NCI-H82 (cell line): ENCODE measurements around the gene DOK3.
"Not testable (repeated sequence)": the region's sequence is repeated elsewhere in the genome, so short reads cannot be mapped to it uniquely, and the experiment has no call there.

Experiments used
- DNase-seq: peaks from one replicate; lab custom pipeline; 2025; lab: John Stamatoyannopoulos, UW

Gene DOK3

GRCh38 chr5:177534433-177534832 lies 24.8 kb upstream of the DOK3 start:
- not testable (repeated sequence) for DNase-seq

GRCh38 chr5:177531209-177531940 lies 21.7 kb upstream of the DOK3 start:
- DNase-seq = no peak

- DNase-seq = no peak
These were observed 21.0 kb upstream of the DOK3 start for GRCh38 chr5:177530638-177531037.

GRCh38 chr5:177529247-177530203 lies 19.9 kb upstream of the DOK3 start:
- no peak for DNase-seq

GRCh38 chr5:177528631-177529030 lies 19.0 kb upstream of the DOK3 start:
- no peak for DNase-seq

- DNase-seq = no peak
These were observed 18.0 kb upstream of the DOK3 start for GRCh38 chr5:177527595-177527994.

GRCh38 chr5:177526791-177527190 lies 17.2 kb upstream of the DOK3 start:
- no peak for DNase-seq

GRCh38 chr5:177526191-177526590 lies 16.6 kb upstream of the DOK3 start:
- no peak for DNase-seq

GRCh38 chr5:177524941-177525655 lies 15.5 kb upstream of the DOK3 start:
- DNase-seq = no peak

- no peak for DNase-seq
These were observed 14.9 kb upstream of the DOK3 start for GRCh38 chr5:177524539-177524900.

GRCh38 chr5:177523711-177524538 lies 14.3 kb upstream of the DOK3 start:
- DNase-seq = no peak

GRCh38 chr5:177520916-177521513 lies 11.4 kb upstream of the DOK3 start:
- no peak for DNase-seq

GRCh38 chr5:177520271-177520670 lies 10.6 kb upstream of the DOK3 start:
- no peak for DNase-seq

- no peak for DNase-seq
These were observed 10.0 kb upstream of the DOK3 start for GRCh38 chr5:177519463-177520235.

GRCh38 chr5:177516601-177517568 lies 7.3 kb upstream of the DOK3 start, which contains the start of gene DDX41:
Gene DDX41, minus strand, starts transcription at chr5:177516961. Its CDS starts 16 bp downstream, at chr5:177516945.
- DNase-seq = peak; percentile 98

GRCh38 chr5:177515580-177515979 lies 6.0 kb upstream of the DOK3 start:
- no peak for DNase-seq

- no peak for DNase-seq
These were observed 4.9 kb upstream of the DOK3 start for GRCh38 chr5:177514541-177514940.

GRCh38 chr5:177513500-177513899 lies 3.9 kb upstream of the DOK3 start:
- DNase-seq = no peak

- no peak for DNase-seq
These were observed 3.2 kb upstream of the DOK3 start for GRCh38 chr5:177512736-177513380.
